ENCODE data around the gene GPD1L. TPM values are rescaled to one million over a fixed set of nuclear protein-coding genes. Genes with fewer than 3 reads are reported as not detected.

GPD1L gene
- total RNA-seq (2022; extraction: Qiagen RNA extraction; ENCODE audit: low read depth), result 13.6 to 21.6 TPM (median 19.2 TPM) in 5 replicates

DNA sequence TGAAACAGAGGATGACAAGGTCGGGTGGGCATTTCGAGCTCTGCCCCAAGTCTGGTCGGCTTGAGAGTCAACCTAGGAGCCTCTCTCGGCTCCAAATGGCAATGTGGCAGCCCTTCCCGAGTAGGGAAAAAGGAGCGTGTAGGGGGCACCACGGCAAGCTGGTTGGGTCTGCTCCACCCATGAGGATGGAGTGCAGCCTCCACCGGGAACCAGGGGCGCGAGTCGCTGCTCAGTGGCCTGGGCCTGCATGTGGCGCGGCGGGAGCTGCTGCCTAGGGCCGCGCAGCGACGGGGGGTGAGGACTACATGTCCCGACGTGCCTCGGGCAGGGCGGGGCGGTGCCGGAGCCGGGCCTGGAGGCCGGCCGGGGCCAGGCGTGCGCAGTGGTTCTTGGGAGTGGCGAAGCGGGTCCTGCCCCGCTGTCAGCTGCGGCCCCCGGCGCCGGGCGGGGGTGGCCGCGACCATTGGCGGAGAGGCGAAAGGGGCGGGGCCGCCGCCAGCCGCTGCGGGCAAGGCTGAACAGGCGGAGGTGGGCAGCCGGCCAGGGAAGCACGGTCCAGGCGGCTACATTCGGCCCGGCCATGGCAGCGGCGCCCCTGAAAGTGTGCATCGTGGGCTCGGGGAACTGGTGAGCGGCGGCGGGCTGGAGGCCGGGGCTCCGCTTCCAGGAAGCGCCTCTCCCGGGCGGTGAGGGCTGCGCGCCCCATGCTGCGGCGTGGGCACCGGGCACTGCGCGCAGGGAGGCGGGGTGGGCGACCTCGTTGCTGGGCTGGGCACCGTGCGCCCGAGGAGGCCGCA is at the start of gene GPD1L:
GPD1L (plus strand) TSS at position 489 of the 797 bp plus-strand sequence; CDS start at position 581, 92 bp downstream.

Other genes starting within 250 kb of the GPD1L start
- 15.5 to 21.7 TPM (median 18.9 TPM) in 5 replicates for gene OSBPL10, start 125.4 kb upstream of the GPD1L start, total RNA-seq (2022; extraction: Qiagen RNA extraction; ENCODE audit: low read depth)
- 0.90 to 2.3 TPM (median 1.4 TPM) in 5 replicates for gene ZNF860, start 124.9 kb upstream of the GPD1L start, total RNA-seq (2022; extraction: Qiagen RNA extraction; ENCODE audit: low read depth)
- gene CMTM8, start 132.1 kb downstream of the GPD1L start, total RNA-seq (2022; extraction: Qiagen RNA extraction; ENCODE audit: low read depth), result 7.7 to 13.8 TPM (median 12.9 TPM) in 5 replicates